PFSK-1 (cell line): Measurements from ENCODE around the gene SPTBN1.

Experiments
- FOXP2 ChIP-seq: optimal IDR thresholded peaks from 2 replicates; pipeline ENCODE3; 2011; ENCODE audit warnings: borderline replicate concordance, control low read depth, inconsistent platforms; ENCODE audit not compliant: insufficient read depth; ENCODE audit errors: extremely low read length, extremely low read depth
- POLR2AphosphoS5 ChIP-seq: IDR thresholded peaks from 2 replicates; pipeline ENCODE4 v1.6.1; 2012; ENCODE audit warnings: low read depth, mild to moderate bottlenecking, control low read depth, low read length, moderate library complexity
- REST ChIP-seq, 2 experiments: IDR thresholded peaks; 2 replicates each; pipeline versions ENCODE4 v1.6.1 to v1.8.0; 2011 to 2012; ENCODE audit warnings: low read depth in 2 of 2, low read length in 2 of 2, control low read depth in 1 of 2, inconsistent platforms in 1 of 2, mild to moderate bottlenecking in 1 of 2, moderate library complexity in 1 of 2; ENCODE audit not compliant: insufficient read depth in 1 of 2
- SIN3A ChIP-seq: IDR thresholded peaks from 2 replicates; pipeline ENCODE4 v1.6.1; 2012; ENCODE audit warnings: mild to moderate bottlenecking, low read length, moderate library complexity, borderline replicate concordance; ENCODE audit not compliant: insufficient read depth
- TAF1 ChIP-seq: IDR thresholded peaks from 2 replicates; pipeline ENCODE4 v1.6.1; 2012; ENCODE audit warnings: low read length, control low read depth, borderline replicate concordance; ENCODE audit not compliant: insufficient read depth

The SPTBN1 gene

GRCh38 chr2:54435325-54436226, 20.6 kb upstream of the SPTBN1 start:
- no peak for TF ChIP-seq REST (IDR thresholded peaks at IDR 0.05; ENCODE audit: insufficient read depth in 1 of 2, low read depth in 2 of 2, low read length in 2 of 2)
- no peak for TF ChIP-seq TAF1
- TF ChIP-seq FOXP2, result no peak
- no peak for TF ChIP-seq POLR2AphosphoS5

DNA sequence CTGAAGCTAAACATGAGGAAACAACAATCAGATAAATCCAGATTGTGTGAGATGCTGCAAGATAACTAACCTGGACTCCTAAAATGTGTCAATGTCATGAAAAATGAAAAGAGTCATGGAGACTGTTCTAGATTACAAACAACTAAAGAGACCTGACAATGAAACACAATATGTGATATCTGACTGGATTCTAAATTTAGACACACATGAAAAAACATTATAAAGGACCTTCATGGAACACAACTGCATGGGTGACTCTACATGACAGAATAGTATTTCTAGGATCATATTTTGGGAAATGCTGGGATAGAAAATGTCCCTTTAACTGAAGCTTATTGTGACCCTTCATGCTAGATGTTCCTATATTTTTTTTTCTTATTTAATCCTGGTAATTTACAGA, 18.5 kb upstream of the SPTBN1 start:
- no peak for TF ChIP-seq SIN3A
- no peak for TF ChIP-seq POLR2AphosphoS5
- no peak for TF ChIP-seq FOXP2
- no peak for TF ChIP-seq TAF1
- no peak for TF ChIP-seq REST (IDR thresholded peaks at IDR 0.05; ENCODE audit: insufficient read depth in 1 of 2, low read depth in 2 of 2, low read length in 2 of 2)

DNA sequence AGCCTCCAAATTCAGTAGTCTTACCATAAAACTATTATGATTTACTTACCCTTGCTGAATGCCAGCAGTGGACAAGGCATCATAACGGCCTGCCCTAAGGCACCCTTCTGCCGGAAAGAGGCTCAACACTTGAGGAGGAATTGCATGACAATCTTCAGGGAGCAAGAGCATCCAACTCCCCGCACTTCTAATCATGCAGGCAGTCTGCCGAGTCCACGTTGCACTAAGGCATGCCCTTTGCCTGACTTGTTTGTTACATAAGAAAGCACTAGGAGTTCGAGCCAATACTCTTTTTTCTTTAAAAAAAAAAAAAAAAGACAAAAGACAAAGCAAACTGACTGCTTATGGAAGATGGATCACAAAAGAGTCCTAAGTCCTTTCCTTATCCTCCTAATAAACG, 17.9 kb upstream of the SPTBN1 start:
- TF ChIP-seq REST (IDR thresholded peaks at IDR 0.05; ENCODE audit: insufficient read depth in 1 of 2, low read depth in 2 of 2, low read length in 2 of 2), result no peak
- TF ChIP-seq SIN3A, result no peak
- TF ChIP-seq FOXP2, result no peak
- TF ChIP-seq TAF1, result no peak
- no peak for TF ChIP-seq POLR2AphosphoS5

DNA sequence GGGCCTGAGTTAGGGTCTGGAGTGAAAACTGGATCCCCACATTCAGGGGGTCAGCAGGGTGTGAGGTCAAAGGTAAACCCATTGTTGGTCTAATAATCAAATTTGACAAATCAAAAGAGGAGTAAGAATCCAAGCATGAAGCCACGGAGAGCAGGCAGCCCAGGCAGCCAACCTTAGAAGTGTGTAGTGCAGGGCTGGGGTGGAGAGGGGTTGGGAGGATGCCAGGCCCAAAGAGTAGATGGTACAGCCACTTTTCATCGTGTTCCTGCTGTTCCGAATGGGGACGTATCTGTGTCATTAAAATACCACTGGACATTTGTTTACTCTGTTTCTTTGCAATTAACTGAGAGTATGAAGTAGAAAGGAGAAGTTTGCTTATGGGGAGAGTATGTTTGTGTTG, 16.5 kb upstream of the SPTBN1 start:
- TF ChIP-seq POLR2AphosphoS5, result no peak
- TF ChIP-seq TAF1, result no peak
- TF ChIP-seq SIN3A, result no peak
- no peak for TF ChIP-seq REST (IDR thresholded peaks at IDR 0.05; ENCODE audit: insufficient read depth in 1 of 2, low read depth in 2 of 2, low read length in 2 of 2)
- no peak for TF ChIP-seq FOXP2

GRCh38 chr2:54440050-54440449, 16.1 kb upstream of the SPTBN1 start:
- TF ChIP-seq REST (IDR thresholded peaks at IDR 0.05; ENCODE audit: insufficient read depth in 1 of 2, low read depth in 2 of 2, low read length in 2 of 2) (no peak), SIN3A (no peak), FOXP2 (no peak), TAF1 (no peak), POLR2AphosphoS5 (no peak)
